Parathyroid adenoma (tissue), 2 donors: ENCODE results near the gene FBXW11.

Experiments used
- H2AFZ ChIP-seq: fragments of 300-600 bp; sonication (generic); one replicate; pipeline ENCODE4 v1.7.0; 2017; ENCODE audit warnings: antibody characterized with exemption, mild to moderate bottlenecking
- H3K27ac ChIP-seq: fragments of 300-600 bp; sonication (generic); one replicate; pipeline ENCODE4 v1.7.0; 2017
- H3K27me3 ChIP-seq: fragments of 300-600 bp; sonication (generic); one replicate; pipeline ENCODE4 v1.7.0; 2017; ENCODE audit warnings: low read length; ENCODE audit not compliant: control insufficient read depth, insufficient read depth
- H3K36me3 ChIP-seq: fragments of 300-600 bp; sonication (generic); one replicate; pipeline ENCODE4 v1.7.0; 2017; ENCODE audit warnings: low read length; ENCODE audit not compliant: control insufficient read depth, insufficient read depth
- H3K4me1 ChIP-seq: fragments of 300-600 bp; sonication (generic); one replicate; pipeline ENCODE4 v1.7.0; 2017; ENCODE audit warnings: control low read depth
- H3K4me2 ChIP-seq: fragments of 300-600 bp; sonication (generic); one replicate; pipeline ENCODE4 v1.7.0; 2017; ENCODE audit warnings: low read length
- H3K4me3 ChIP-seq: fragments of 300-600 bp; sonication (generic); one replicate; pipeline ENCODE4 v1.7.0; 2017; ENCODE audit warnings: low read depth, low read length
- H3K79me2 ChIP-seq: fragments of 300-600 bp; sonication (generic); one replicate; pipeline ENCODE4 v1.7.0; 2017; ENCODE audit warnings: control low read depth
- H3K9ac ChIP-seq: fragments of 300-600 bp; sonication (generic); one replicate; pipeline ENCODE4 v1.7.0; 2017; ENCODE audit warnings: mild to moderate bottlenecking
- H3K9me3 ChIP-seq: fragments of 300-600 bp; sonication (generic); one replicate; pipeline ENCODE4 v1.7.0; 2017; ENCODE audit warnings: low read length; ENCODE audit not compliant: control insufficient read depth
- CTCF ChIP-seq: fragments of 300-600 bp; sonication (generic); IDR thresholded peaks from one replicate; pipeline ENCODE4 v1.7.0; 2017; ENCODE audit warnings: antibody characterized with exemption, mild to moderate bottlenecking
- donor health status: primary hyperparathyroidism.

Gene FBXW11

GRCh38 chr5:172052450-172053236, 46.2 kb upstream of the FBXW11 start:
- no peaks in the 10 kb centered on the region for H3K79me2 ChIP-seq
- H3K4me2 ChIP-seq, result no peak overlapping the region
- peak; percentile 20 for TF ChIP-seq CTCF
- H3K9me3 ChIP-seq, result no peaks in the 10 kb centered on the region
- no peaks in the 10 kb centered on the region for H3K27me3 ChIP-seq
- peak overlapping the region; percentile 67 for H2AFZ ChIP-seq
- no peaks in the 10 kb centered on the region for H3K36me3 ChIP-seq
- peak overlapping the region; percentile 90 for H3K27ac ChIP-seq
- no peak overlapping the region for H3K9ac ChIP-seq
- H3K4me1 ChIP-seq, result peaks cover 29% of the 10 kb centered on the region
- no peak overlapping the region for H3K4me3 ChIP-seq

GRCh38 chr5:172051643-172052339, 45.4 kb upstream of the FBXW11 start:
- H2AFZ ChIP-seq, result peak overlapping the region; percentile 67
- H3K36me3 ChIP-seq, result no peaks in the 10 kb centered on the region
- no peak overlapping the region for H3K4me3 ChIP-seq
- peaks cover 32% of the 10 kb centered on the region for H3K4me1 ChIP-seq
- no peak overlapping the region for H3K9ac ChIP-seq
- H3K27me3 ChIP-seq, result no peaks in the 10 kb centered on the region
- peak overlapping the region; percentile 47 for H3K4me2 ChIP-seq
- no peaks in the 10 kb centered on the region for H3K9me3 ChIP-seq
- peak overlapping the region; percentile 90 for H3K27ac ChIP-seq
- no peaks in the 10 kb centered on the region for H3K79me2 ChIP-seq
- peak; percentile 14 for TF ChIP-seq CTCF

GRCh38 chr5:172050080-172050479, 43.6 kb upstream of the FBXW11 start:
- Histone ChIP-seq H3K36me3 (no peaks in the 10 kb centered on the region), H3K27me3 (no peaks in the 10 kb centered on the region), H3K79me2 (no peaks in the 10 kb centered on the region), H3K9ac (no peak overlapping the region), H3K4me1 (peaks cover 32% of the 10 kb centered on the region), H3K27ac (no peak overlapping the region), H3K9me3 (no peaks in the 10 kb centered on the region), H2AFZ (no peak overlapping the region), H3K4me3 (no peak overlapping the region), H3K4me2 (no peak overlapping the region)
- no peak for TF ChIP-seq CTCF

GRCh38 chr5:172049226-172049796, 42.9 kb upstream of the FBXW11 start:
- Histone ChIP-seq H3K79me2 (no peaks in the 10 kb centered on the region), H2AFZ (no peak overlapping the region), H3K27me3 (no peaks in the 10 kb centered on the region), H3K9ac (no peak overlapping the region), H3K36me3 (no peaks in the 10 kb centered on the region), H3K4me3 (no peak overlapping the region), H3K4me1 (peaks cover 32% of the 10 kb centered on the region), H3K27ac (no peak overlapping the region), H3K4me2 (no peak overlapping the region), H3K9me3 (no peaks in the 10 kb centered on the region)
- no peak for TF ChIP-seq CTCF
